ENCODE results near the gene CEP290.
"Not testable (repeated sequence)": the region's sequence is repeated elsewhere in the genome, so short reads cannot be mapped to it uniquely, and the experiment has no call there.

CEP290 gene

DNA sequence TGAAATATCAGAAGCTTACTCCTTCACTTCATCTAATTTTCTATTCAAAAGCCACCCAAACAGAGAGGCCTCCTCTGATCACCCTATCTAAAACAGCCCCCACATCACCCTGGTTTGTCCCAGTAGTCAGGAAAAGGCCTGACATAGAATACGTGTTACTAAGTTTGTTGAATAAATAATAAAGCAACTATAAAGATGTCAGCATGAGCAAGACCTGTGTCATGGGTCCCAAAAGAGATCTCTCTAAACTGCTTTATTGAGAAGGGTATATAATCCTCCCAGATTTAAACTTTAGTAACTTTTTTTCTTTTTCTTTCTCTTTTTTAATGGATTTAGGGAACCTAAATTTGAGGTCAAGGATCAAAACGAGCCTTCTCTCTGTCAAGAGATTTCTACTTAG lies 85.3 kb downstream of the CEP290 start:
- no peak for DNase-seq (ENCODE audit: low read depth)

- DNase-seq (ENCODE audit: low read depth), result no peak
Observed at GRCh38 chr12:88052686-88053085, 89.2 kb downstream of the CEP290 start.

DNA sequence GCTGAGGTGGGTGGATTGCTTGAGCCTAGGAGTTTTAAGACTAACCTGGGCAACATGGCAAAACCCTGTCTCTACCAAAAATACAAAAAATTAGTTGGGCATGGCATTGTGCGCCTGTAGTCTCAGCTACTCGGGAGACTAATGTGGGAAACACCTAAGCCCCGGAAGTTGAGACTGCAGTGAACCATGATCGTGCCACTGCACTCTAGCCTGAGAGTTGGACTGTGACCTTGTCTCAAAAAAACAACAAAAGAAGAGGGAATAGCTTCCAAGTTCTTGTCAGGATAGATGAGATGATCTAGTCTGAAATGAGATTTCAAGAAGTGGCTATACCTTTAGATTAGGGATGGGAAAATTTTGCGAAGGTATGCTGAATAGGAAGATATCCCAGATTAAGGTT lies 97.9 kb downstream of the CEP290 start:
- no peak for DNase-seq (ENCODE audit: low read depth)

DNA sequence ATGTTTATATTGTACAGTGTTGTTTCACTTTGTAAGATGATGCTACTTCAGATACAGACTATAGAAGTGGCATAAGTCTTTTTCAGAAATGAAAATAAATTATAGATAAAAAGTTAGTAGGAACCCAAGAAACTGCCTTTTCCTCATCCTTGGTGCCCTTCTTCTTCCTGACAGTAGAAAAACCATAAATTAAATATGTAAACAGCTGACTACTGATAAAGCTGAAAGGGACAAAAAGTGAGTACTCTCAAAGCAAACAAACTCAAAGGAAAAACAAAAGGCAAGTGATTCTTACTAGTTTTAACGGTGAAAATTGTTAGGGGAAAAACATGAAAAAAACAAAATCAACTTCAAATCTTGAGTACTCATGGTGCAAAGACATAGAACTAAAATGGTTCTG lies 104.1 kb downstream of the CEP290 start:
- DNase-seq (ENCODE audit: low read depth), result no peak

- no peak for DNase-seq (ENCODE audit: low read depth)
Observed at GRCh38 chr12:88036353-88036965, 105.4 kb downstream of the CEP290 start.

DNA sequence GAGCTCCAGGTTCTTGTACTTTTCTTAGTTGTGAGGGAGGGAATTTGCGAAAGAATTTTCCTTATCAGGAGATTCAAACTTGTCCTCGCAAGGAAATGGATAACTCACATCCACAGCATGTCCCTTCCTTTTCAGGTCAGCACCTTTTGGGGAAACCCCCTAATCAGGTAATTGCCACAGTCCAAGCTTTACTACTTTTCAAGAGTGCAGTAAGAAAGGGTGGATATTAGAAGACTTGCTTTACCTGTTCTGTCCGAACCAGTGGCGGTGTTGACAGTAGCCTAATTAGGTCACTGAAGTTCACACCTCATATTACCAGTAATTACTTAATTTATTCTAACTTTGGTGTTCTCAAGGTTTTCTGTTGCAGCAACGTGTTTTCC lies 106.0 kb downstream of the CEP290 start:
- DNase-seq (ENCODE audit: low read depth), result no peak

DNA sequence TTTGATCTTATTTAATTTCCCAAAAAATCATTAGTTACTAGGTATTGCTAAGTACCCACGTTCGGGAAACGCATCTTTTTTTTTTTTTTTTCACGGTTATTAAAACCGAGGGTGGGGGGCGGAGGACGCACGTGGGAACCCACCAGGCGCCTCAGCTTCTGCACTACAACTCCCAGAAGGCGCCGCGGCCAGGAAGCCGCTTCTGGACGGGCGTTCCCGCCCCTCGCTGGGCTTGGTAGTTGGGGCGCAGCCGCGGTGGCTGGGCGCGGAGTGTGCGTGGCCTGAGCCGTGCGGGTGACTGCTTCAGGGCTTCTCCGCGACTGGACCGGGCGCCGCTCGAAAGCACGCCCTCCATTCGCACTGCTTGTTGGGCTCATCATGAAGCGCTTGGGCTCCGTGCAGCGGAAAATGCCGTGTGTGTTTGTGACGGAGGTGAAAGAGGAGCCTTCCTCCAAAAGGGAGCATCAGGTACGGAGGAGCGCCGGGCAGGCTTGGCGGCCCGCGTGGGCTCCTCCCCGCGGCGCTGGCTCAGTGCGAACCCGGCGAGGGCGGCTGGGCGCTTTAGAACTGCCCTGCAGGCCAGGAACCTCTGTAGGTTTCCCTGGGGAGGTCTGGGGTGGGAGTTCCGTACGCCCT lies 106.5 kb downstream of the CEP290 start:
- peak; percentile 70 for DNase-seq (ENCODE audit: low read depth)

DNA sequence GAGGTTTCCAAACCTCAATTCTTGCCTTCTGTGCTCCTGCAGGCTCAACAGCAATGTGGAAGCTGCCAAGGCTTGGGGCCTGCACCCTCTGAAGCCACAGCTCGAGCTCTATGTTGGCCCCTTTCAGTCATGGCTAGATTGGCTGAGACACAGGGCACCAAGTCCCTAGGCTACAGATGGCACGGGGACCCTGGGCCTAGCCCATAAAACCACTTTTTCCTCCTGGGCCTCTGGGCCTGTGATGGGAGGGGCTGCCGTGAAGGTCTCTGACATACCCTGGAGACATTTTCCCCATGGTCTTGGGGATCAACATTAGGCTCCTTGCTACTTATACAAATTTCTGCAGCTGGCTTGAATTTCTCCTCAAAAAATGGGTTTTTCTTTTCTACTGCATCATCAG lies 110.7 kb downstream of the CEP290 start:
- DNase-seq (ENCODE audit: low read depth), result not testable (repeated sequence)

DNA sequence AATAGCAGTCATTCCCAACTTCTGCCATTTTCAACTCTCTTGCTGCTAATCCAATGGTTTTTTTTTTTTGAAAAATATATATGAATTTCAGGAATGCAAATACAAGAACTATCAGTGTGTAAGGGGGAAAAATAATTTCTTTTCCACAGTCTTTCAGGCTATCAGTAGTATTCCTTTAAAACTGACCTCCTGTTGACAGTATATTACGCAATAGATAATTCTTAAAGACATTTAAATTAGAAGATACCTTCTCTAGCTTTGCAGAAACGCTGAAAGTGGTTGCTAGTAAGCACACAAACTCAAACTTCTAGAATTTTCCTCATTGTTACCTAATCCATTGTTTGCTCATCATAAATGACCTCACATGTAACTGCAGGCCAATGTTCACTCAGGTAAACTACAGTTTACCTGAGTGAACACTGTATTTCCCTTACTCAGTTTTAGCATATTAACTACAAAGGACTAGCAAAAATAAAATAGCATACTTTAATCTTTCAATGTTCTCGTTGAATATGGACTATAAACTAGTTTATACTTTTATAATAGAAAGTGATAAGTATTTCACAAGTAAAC lies 112.7 kb downstream of the CEP290 start, which contains the start of gene C12orf50:
C12orf50 (minus strand) TSS at position 309 of the 573 bp plus-strand sequence. CDS start 2,439 bp downstream, outside the sequence.
- DNase-seq (ENCODE audit: low read depth), result no peak

DNA sequence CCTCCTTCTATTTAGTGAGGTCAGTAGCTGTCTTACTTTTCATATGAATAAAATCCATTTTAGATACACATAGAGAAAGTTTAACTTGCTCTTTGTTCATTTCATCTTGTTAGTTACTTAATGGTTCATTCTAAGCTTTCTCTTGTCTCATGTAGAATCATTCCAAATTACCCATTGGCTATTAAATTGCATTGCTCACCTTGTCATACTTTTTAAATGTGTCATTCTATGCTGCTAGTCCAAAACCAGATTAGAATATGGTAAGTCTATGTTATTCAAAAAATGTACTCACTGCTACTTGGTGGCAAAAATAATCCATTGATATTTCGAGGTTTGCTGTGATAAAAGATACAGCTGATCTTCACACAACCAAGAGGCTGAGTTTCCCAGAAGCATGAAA lies 115.7 kb downstream of the CEP290 start:
- no peak for DNase-seq (ENCODE audit: low read depth)

GRCh38 chr12:88017964-88018363 lies 123.9 kb downstream of the CEP290 start:
- no peak for DNase-seq (ENCODE audit: low read depth)

DNA sequence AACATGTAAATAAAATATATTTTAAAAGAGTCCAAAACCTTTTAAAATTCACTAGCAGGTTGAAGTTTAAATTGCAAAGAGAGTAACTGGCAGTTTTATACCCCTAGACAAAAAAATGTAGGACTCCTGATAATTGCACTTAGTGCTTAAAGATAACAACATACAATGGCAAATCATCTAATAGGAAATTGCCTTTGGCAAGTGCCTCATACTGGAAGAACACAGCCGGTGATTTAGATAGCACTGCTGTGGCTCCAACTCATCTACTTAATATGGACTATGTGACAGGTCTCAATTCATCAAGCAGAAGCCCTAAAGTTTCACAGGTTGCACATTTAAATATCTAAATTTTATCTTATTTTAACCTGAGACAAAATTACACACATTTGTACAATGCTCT lies 126.1 kb downstream of the CEP290 start:
- DNase-seq (ENCODE audit: low read depth), result no peak

GRCh38 chr12:88011755-88012154 lies 130.1 kb downstream of the CEP290 start:
- no peak for DNase-seq (ENCODE audit: low read depth)

DNA sequence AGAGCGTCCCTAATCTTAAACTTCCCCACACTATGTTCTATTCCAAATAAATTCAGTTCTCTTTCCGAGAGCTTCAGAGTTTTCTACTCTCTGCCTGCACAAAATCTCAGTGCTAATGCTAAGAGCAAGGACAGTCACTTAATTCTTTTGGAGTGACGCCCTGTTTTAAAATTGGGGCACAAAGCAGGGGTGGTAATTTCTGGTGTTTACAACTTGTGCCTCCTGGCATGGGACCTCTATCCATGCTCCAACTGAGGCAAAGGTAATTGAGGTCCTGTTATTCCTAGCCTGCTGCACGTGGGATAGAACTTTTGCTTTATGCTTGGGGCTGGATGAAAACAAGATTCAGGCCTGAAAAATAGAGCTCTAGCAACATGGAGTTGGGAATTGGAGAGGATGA lies 135.5 kb downstream of the CEP290 start:
- DNase-seq (ENCODE audit: low read depth), result no peak

GRCh38 chr12:88001327-88001726 lies 140.6 kb downstream of the CEP290 start:
- no peak for DNase-seq (ENCODE audit: low read depth)

All from stimulated activated CD8-positive, alpha-beta memory T cell treated with anti-CD3 and anti-CD28 coated beads, Interleukin-12 subunit alpha, Interleukin-12 subunit beta, amount 100 ng/mL, for 1 hour (primary cell).